Measurements from ENCODE around the gene COPG2. TPM values are rescaled to one million over a fixed set of nuclear protein-coding genes. Genes with fewer than 3 reads are reported as not detected.
"Not testable (repeated sequence)": the region's sequence is repeated elsewhere in the genome, so short reads cannot be mapped to it uniquely, and the experiment has no call there.

COPG2 gene
- total RNA-seq, 1 donor from 2014 or later: 20.6 TPM

- no peaks in the 10 kb centered on the region for H3K79me2 ChIP-seq (ENCODE audit: insufficient read depth, low read length)
- H3K36me3 ChIP-seq (ENCODE audit: insufficient read depth, low read length): no peaks in the 10 kb centered on the region
- H3K9me3 Mint-ChIP-seq (ENCODE audit: unreplicated experiment): peaks cover 2% of the 10 kb centered on the region
- H3K36me3 Mint-ChIP-seq (ENCODE audit: low read depth, unreplicated experiment): peaks cover 13% of the 10 kb centered on the region
- no peak overlapping the region for H2AFZ ChIP-seq (ENCODE audit: low read depth, low read length)
- H3K27ac Mint-ChIP-seq (ENCODE audit: unreplicated experiment): no peak overlapping the region
- peaks cover 4% of the 10 kb centered on the region for H3K4me1 Mint-ChIP-seq (ENCODE audit: low read depth, unreplicated experiment)
- no peak for DNase-seq (ENCODE audit: low read depth)
- H3K4me3 ChIP-seq (ENCODE audit: insufficient read depth, low read depth, low read length): no peak overlapping the region
- TF ChIP-seq CTCF (IDR thresholded peaks at IDR 0.05; ENCODE audit: insufficient read depth, low read depth, low read length): no peak
- TF ChIP-seq EZH2 (IDR thresholded peaks at IDR 0.05; ENCODE audit: insufficient read depth, low read length): no peak
- H3K27me3 ChIP-seq (ENCODE audit: insufficient read depth, low read length): no peaks in the 10 kb centered on the region
- no peak for FAIRE-seq
- H3K4me1 ChIP-seq (ENCODE audit: insufficient read depth, low read length): no peaks in the 10 kb centered on the region
- H3K4me2 ChIP-seq (ENCODE audit: low read length): no peak overlapping the region
- H3K27me3 Mint-ChIP-seq (ENCODE audit: low read depth, unreplicated experiment): no peaks in the 10 kb centered on the region
- no peak overlapping the region for H3K27ac ChIP-seq (ENCODE audit: low read depth, low read length)
- no peak overlapping the region for H3K9ac ChIP-seq (ENCODE audit: low read length)
- no peaks in the 10 kb centered on the region for H3K9me3 ChIP-seq (ENCODE audit: insufficient read depth, low read depth, low read length)
- peaks cover 24% of the 10 kb centered on the region for H4K20me1 ChIP-seq (ENCODE audit: insufficient read depth, low read length)
- no peak overlapping the region for H3K4me3 Mint-ChIP-seq (ENCODE audit: unreplicated experiment)
Observed at GRCh38 chr7:130529417-130529816, 139.1 kb downstream of the COPG2 start.

GRCh38 chr7:130527752-130528355, 140.7 kb downstream of the COPG2 start:
- H2AFZ ChIP-seq (ENCODE audit: low read depth, low read length); H3K4me3 Mint-ChIP-seq (ENCODE audit: unreplicated experiment); H3K79me2 ChIP-seq (ENCODE audit: insufficient read depth, low read length); H3K27ac ChIP-seq (ENCODE audit: low read depth, low read length); H3K27ac Mint-ChIP-seq (ENCODE audit: unreplicated experiment); H3K4me3 ChIP-seq (ENCODE audit: insufficient read depth, low read depth, low read length); H3K4me1 ChIP-seq (ENCODE audit: insufficient read depth, low read length); H3K4me2 ChIP-seq (ENCODE audit: low read length); H3K27me3 Mint-ChIP-seq (ENCODE audit: low read depth, unreplicated experiment); H3K9me3 ChIP-seq (ENCODE audit: insufficient read depth, low read depth, low read length); H3K9ac ChIP-seq (ENCODE audit: low read length); H3K27me3 ChIP-seq (ENCODE audit: insufficient read depth, low read length); FAIRE-seq; H3K9me3 Mint-ChIP-seq (ENCODE audit: unreplicated experiment); DNase-seq (ENCODE audit: low read depth); H3K4me1 Mint-ChIP-seq (ENCODE audit: low read depth, unreplicated experiment); H3K36me3 ChIP-seq (ENCODE audit: insufficient read depth, low read length): not testable (repeated sequence)
- H4K20me1 ChIP-seq (ENCODE audit: insufficient read depth, low read length): peaks cover 24% of the 10 kb centered on the region
- peaks cover 13% of the 10 kb centered on the region for H3K36me3 Mint-ChIP-seq (ENCODE audit: low read depth, unreplicated experiment)

GRCh38 chr7:130524628-130525027, 143.9 kb downstream of the COPG2 start:
- H4K20me1 ChIP-seq (ENCODE audit: insufficient read depth, low read length): peaks cover 19% of the 10 kb centered on the region
- peaks cover 4% of the 10 kb centered on the region for H3K4me1 Mint-ChIP-seq (ENCODE audit: low read depth, unreplicated experiment)
- no peak overlapping the region for H3K27ac ChIP-seq (ENCODE audit: low read depth, low read length)
- no peaks in the 10 kb centered on the region for H3K9me3 Mint-ChIP-seq (ENCODE audit: unreplicated experiment)
- H3K27me3 Mint-ChIP-seq (ENCODE audit: low read depth, unreplicated experiment): no peaks in the 10 kb centered on the region
- H3K9ac ChIP-seq (ENCODE audit: low read length): no peak overlapping the region
- FAIRE-seq: no peak
- H3K4me2 ChIP-seq (ENCODE audit: low read length): no peak overlapping the region
- TF ChIP-seq CTCF (IDR thresholded peaks at IDR 0.05; ENCODE audit: insufficient read depth, low read depth, low read length): no peak
- no peaks in the 10 kb centered on the region for H3K4me1 ChIP-seq (ENCODE audit: insufficient read depth, low read length)
- no peak overlapping the region for H3K4me3 Mint-ChIP-seq (ENCODE audit: unreplicated experiment)
- H3K27ac Mint-ChIP-seq (ENCODE audit: unreplicated experiment): no peak overlapping the region
- H3K36me3 ChIP-seq (ENCODE audit: insufficient read depth, low read length): no peaks in the 10 kb centered on the region
- H3K79me2 ChIP-seq (ENCODE audit: insufficient read depth, low read length): no peaks in the 10 kb centered on the region
- H3K4me3 ChIP-seq (ENCODE audit: insufficient read depth, low read depth, low read length): no peak overlapping the region
- no peak for DNase-seq (ENCODE audit: low read depth)
- peaks cover 7% of the 10 kb centered on the region for H3K36me3 Mint-ChIP-seq (ENCODE audit: low read depth, unreplicated experiment)
- no peaks in the 10 kb centered on the region for H3K27me3 ChIP-seq (ENCODE audit: insufficient read depth, low read length)
- no peaks in the 10 kb centered on the region for H3K9me3 ChIP-seq (ENCODE audit: insufficient read depth, low read depth, low read length)
- H2AFZ ChIP-seq (ENCODE audit: low read depth, low read length): no peak overlapping the region

GRCh38 chr7:130523519-130524125, 144.9 kb downstream of the COPG2 start:
- H3K4me1 Mint-ChIP-seq (ENCODE audit: low read depth, unreplicated experiment); H3K9me3 ChIP-seq (ENCODE audit: insufficient read depth, low read depth, low read length); H3K27me3 ChIP-seq (ENCODE audit: insufficient read depth, low read length); H3K9ac ChIP-seq (ENCODE audit: low read length); H2AFZ ChIP-seq (ENCODE audit: low read depth, low read length); H3K4me1 ChIP-seq (ENCODE audit: insufficient read depth, low read length); H3K27ac Mint-ChIP-seq (ENCODE audit: unreplicated experiment); H3K4me2 ChIP-seq (ENCODE audit: low read length); H3K36me3 ChIP-seq (ENCODE audit: insufficient read depth, low read length); H3K79me2 ChIP-seq (ENCODE audit: insufficient read depth, low read length); H3K36me3 Mint-ChIP-seq (ENCODE audit: low read depth, unreplicated experiment); H3K9me3 Mint-ChIP-seq (ENCODE audit: unreplicated experiment); H3K4me3 ChIP-seq (ENCODE audit: insufficient read depth, low read depth, low read length); FAIRE-seq; H3K27ac ChIP-seq (ENCODE audit: low read depth, low read length); H3K27me3 Mint-ChIP-seq (ENCODE audit: low read depth, unreplicated experiment); H3K4me3 Mint-ChIP-seq (ENCODE audit: unreplicated experiment); DNase-seq (ENCODE audit: low read depth): not testable (repeated sequence)
- H4K20me1 ChIP-seq (ENCODE audit: insufficient read depth, low read length): peaks cover 10% of the 10 kb centered on the region
